ENCODE results near the gene ALG14.
A peak's percentile ranks its signal among the peaks of the same experiment; 100 is the strongest.
"Not testable (repeated sequence)": the region's sequence is repeated elsewhere in the genome, so short reads cannot be mapped to it uniquely, and the experiment has no call there.

Gene ALG14

DNA sequence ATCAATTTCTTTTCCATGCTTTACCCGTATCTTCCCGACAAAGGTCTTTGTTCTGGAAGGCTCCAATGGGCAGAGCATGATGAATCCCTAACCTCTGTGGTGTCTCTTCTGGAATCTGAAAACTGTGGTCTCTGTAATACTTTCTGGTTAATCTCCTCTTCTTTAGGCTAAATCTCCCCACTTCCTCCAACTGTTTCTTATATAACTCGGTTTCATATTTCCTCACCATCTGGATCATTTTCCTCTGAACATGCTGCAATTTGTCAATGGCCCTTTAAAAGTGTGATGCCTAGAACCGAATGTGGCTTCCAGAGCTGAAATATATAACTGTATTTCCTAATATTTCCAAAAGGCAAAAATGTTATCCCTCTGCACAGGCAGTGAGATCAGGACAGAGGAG is 66.1 kb downstream of the ALG14 start:
- no peak for DNase-seq (ENCODE audit: low spot score)

DNA sequence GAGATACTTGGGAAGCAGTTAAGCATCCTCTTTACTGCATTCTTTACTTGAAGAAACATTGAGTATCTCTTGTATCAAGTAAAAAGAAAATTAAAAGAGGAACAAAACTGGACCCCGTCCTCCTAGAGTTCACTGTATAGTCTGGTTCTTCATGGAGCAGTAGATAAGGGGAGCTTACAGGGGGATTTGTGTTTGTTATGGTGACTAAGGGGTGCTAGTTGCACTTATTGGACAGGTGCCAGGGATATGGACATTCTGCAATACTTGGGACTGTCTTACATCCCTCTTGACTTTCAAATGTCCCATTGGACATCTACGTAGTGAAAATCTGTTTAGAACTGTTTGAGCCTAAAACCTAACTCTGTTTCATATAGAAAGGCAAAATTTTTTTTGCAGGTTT is 67.2 kb downstream of the ALG14 start:
- no peak for DNase-seq (ENCODE audit: low spot score)

- DNase-seq (ENCODE audit: low spot score): no peak
Observed at GRCh38 chr1:95004013-95004412, 68.7 kb downstream of the ALG14 start.

- DNase-seq (ENCODE audit: low spot score): no peak
Observed at GRCh38 chr1:95003433-95003738, 69.4 kb downstream of the ALG14 start.

GRCh38 chr1:95002540-95003432 is 70.0 kb downstream of the ALG14 start:
- DNase-seq (ENCODE audit: low spot score): no peak

- DNase-seq (ENCODE audit: low spot score): no peak
Observed at GRCh38 chr1:95002164-95002539, 70.6 kb downstream of the ALG14 start.

GRCh38 chr1:94999456-95000131 is 73.2 kb downstream of the ALG14 start:
- no peak for DNase-seq (ENCODE audit: low spot score)

GRCh38 chr1:94998748-94999147 is 74.0 kb downstream of the ALG14 start:
- no peak for DNase-seq (ENCODE audit: low spot score)

DNA sequence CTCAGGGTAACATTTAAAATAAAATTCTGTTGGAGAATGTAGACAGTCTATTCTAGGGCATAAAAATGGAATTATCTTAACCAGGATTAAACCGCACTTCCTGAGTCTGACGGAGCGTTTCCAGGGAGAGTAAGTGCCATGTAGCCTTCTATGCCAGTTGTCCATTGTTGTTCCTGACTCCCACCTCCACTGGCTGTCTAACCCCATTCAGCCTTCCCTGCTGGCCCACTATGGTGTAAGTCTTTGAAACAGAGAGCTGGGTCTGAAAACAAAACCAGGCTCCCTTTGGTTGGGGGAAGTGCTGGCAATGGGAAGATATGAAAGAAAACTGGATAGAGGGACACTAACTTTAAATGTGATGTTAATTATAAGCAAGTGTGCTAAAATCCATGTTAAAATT is 74.6 kb downstream of the ALG14 start:
- DNase-seq (ENCODE audit: low spot score): no peak

DNA sequence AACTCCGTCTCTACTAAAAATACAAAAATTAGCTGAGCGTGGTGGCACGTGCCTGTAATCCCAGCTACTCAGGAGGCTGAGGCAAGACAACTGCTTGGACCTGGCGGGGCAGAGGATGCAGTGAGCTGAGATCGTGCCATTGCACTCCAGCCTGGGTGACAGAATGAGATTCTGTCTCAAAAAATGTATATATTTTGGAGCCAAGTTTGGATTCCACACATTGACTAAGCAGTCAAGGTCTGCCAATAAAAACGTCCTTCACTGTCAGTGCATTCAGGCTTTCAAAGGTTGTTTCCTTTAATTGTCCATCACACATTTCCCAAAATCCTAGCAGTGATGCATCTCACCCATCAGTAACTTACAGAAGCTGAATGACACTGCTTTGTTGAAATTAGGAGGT is 77.2 kb downstream of the ALG14 start:
- not testable (repeated sequence) for DNase-seq (ENCODE audit: low spot score)

GRCh38 chr1:94994805-94995204 is 77.9 kb downstream of the ALG14 start:
- no peak for DNase-seq (ENCODE audit: low spot score)

- no peak for DNase-seq (ENCODE audit: low spot score)
Observed at GRCh38 chr1:94993931-94994645, 78.7 kb downstream of the ALG14 start.

GRCh38 chr1:94992863-94993563 is 79.7 kb downstream of the ALG14 start:
- DNase-seq (ENCODE audit: low spot score): no peak

GRCh38 chr1:94992161-94992560 is 80.6 kb downstream of the ALG14 start:
- no peak for DNase-seq (ENCODE audit: low spot score)

GRCh38 chr1:94989911-94990473 is 82.8 kb downstream of the ALG14 start:
- no peak for DNase-seq (ENCODE audit: low spot score)

DNA sequence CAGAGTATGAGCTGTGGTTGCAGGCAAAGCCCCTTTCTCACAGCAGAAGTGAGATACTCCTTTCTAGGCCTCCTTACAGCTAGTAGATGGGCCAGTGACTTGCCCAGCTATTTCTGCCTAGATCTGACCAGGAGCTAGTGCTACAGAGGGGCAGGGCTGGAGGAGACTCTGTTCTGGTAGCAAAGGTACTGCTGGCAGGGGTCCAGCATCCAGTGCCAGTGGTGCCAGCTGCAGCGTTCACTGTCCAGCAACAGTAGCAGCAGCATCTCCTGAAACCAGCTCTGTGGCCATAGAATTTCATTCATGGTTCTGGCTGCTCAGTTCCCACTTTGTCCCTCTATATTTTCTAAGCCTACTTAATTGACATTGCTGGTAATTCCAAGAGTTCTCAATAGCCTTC is 83.4 kb downstream of the ALG14 start:
- no peak for DNase-seq (ENCODE audit: low spot score)

DNA sequence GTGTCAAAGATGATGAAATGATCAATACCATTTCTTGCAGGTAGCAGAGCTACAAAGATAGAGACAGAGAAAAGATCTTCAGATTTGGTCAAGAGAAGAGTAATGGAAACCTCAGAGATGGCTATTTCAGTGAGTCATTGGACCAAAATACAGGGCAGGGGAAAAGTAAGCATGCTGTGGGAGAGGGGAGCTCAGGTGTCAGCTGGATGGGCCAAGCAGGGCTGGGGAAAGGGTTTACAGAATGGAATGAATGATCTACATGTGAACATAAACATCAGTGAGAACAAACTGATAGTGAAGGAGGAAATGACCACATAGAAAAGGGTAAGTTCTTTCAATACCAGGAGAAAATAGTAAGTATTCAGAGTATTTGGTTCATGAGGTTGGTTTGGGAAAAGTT is 84.4 kb downstream of the ALG14 start:
- no peak for DNase-seq (ENCODE audit: low spot score)

GRCh38 chr1:94986783-94987182 is 86.0 kb downstream of the ALG14 start:
- no peak for DNase-seq (ENCODE audit: low spot score)

GRCh38 chr1:94983171-94983739 is 89.5 kb downstream of the ALG14 start:
- DNase-seq (ENCODE audit: low spot score): peak; percentile 82

- DNase-seq (ENCODE audit: low spot score): no peak
Observed at GRCh38 chr1:94982398-94982797, 90.4 kb downstream of the ALG14 start.

- no peak for DNase-seq (ENCODE audit: low spot score)
Observed at GRCh38 chr1:94981575-94981973, 91.2 kb downstream of the ALG14 start.

Data from kidney capillary endothelial cell (primary cell).